Keratinocyte (primary cell): ENCODE data around the gene TNRC18. TPM values are rescaled to one million over a fixed set of nuclear protein-coding genes. Genes with fewer than 3 reads are reported as not detected.
A peak's percentile ranks its signal among the peaks of the same experiment; 100 is the strongest.

Source experiments
- DNase-seq: peaks from one replicate; pipeline ENCODE4 v3.0.0-alpha.2; 2011; ENCODE audit warnings: low read depth, missing footprints, low spot score
- FAIRE-seq: peaks from 2 replicates; lab custom pipeline; 2011; peaks lifted over from hg19 to GRCh38; lab: Jason Lieb, UNC
- H2AFZ ChIP-seq: 2 replicates; pipeline ENCODE4 v1.6.0; 2012; ENCODE audit warnings: low read length, control low read depth, inconsistent platforms; ENCODE audit not compliant: control insufficient read depth
- H3K27ac ChIP-seq: 2 replicates; pipeline ENCODE4 v1.5.1; 2011; ENCODE audit warnings: low read length; ENCODE audit not compliant: control insufficient read depth, insufficient read depth
- H3K27me3 ChIP-seq: 3 replicates; pipeline ENCODE4 v1.6.0; 2011; ENCODE audit warnings: low read length; ENCODE audit not compliant: control insufficient read depth, insufficient read depth; ENCODE audit errors: extremely low read depth
- H3K36me3 ChIP-seq, 2 experiments: 2 replicates in 1 of 2; 3 replicates in 1 of 2; pipeline ENCODE4 v1.5.1; 2011; ENCODE audit warnings: low read length in 2 of 2, mild to moderate bottlenecking in 1 of 2; ENCODE audit not compliant: control insufficient read depth in 2 of 2, insufficient read depth in 2 of 2; ENCODE audit errors: extremely low read depth in 1 of 2
- H3K4me1 ChIP-seq: 3 replicates; pipeline ENCODE4 v1.5.1; 2011; ENCODE audit warnings: low read length; ENCODE audit not compliant: control insufficient read depth, insufficient read depth; ENCODE audit errors: extremely low read depth
- H3K4me2 ChIP-seq: 3 replicates; pipeline ENCODE4 v1.6.0; 2011; ENCODE audit warnings: low read depth, low read length; ENCODE audit not compliant: control insufficient read depth, insufficient read depth; ENCODE audit errors: extremely low read depth
- H3K4me3 ChIP-seq, 3 experiments: fragments of 200-600 bp in 1 of 3; sonication (generic) in 1 of 3; 2 replicates in 2 of 3; 3 replicates in 1 of 3; pipeline ENCODE4 v1.5.1; 2011 to 2016; ENCODE audit warnings: low read length in 3 of 3, mild to moderate bottlenecking in 3 of 3, control low read depth in 2 of 3, inconsistent platforms in 1 of 3, low read depth in 1 of 3, mixed read lengths in 1 of 3, mixed run types in 1 of 3, moderate library complexity in 1 of 3; ENCODE audit not compliant: control insufficient read depth in 2 of 3, insufficient read depth in 2 of 3; ENCODE audit errors: extremely low read depth in 1 of 3
- H3K79me2 ChIP-seq: 2 replicates; pipeline ENCODE4 v1.6.0; 2012; ENCODE audit warnings: low read length; ENCODE audit not compliant: control insufficient read depth, insufficient read depth
- H3K9ac ChIP-seq: 3 replicates; pipeline ENCODE4 v1.6.0; 2011; ENCODE audit warnings: low read length; ENCODE audit not compliant: control insufficient read depth, insufficient read depth; ENCODE audit errors: extremely low read depth
- H3K9me1 ChIP-seq: 3 replicates; pipeline ENCODE4 v1.6.0; 2011; ENCODE audit warnings: low read length; ENCODE audit not compliant: control insufficient read depth, insufficient read depth; ENCODE audit errors: extremely low read depth
- H3K9me3 ChIP-seq: 2 replicates; pipeline ENCODE4 v1.5.1; 2012; ENCODE audit warnings: low read depth, low read length; ENCODE audit not compliant: control insufficient read depth
- H4K20me1 ChIP-seq: 3 replicates; pipeline ENCODE4 v1.6.0; 2011; ENCODE audit warnings: low read length; ENCODE audit not compliant: control insufficient read depth, insufficient read depth; ENCODE audit errors: extremely low read depth
- EZH2 ChIP-seq: IDR thresholded peaks from one replicate; pipeline ENCODE4 v1.6.1; 2012; ENCODE audit warnings: inconsistent platforms, mild to moderate bottlenecking, low read length, moderate library complexity
- dilution Hi-C: fragments of 300-500 bp; cut with MboI; formaldehyde crosslinking; loops from one replicate; pipeline ENCODE4 v1.7.0; 2020; ENCODE audit warnings: low sequenced_read_pairs; ENCODE audit not compliant: extremely low pct_ligation_motif_present
- polyA plus RNA-seq, 5 experiments: library from polyadenylated mRNA; depleted of rRNA in 3 of 5; stranded (reverse) in 3 of 5; stranded (forward) in 1 of 5; unstranded in 1 of 5; fragments of >200 nt; gene quantifications; 1 replicate in 1 of 5; 2 replicates in 3 of 5; 3 replicates in 1 of 5; pipeline versions ENCODE4 v1.2.1 to v1.2.3, GENCODE V29; 2011 to 2012; ENCODE audit warnings: missing spikeins in 2 of 5, low read depth in 1 of 5, low replicate concordance in 1 of 5
- TF ChIP-seq, protein P1 (sequence below), 3 experiments: IDR thresholded peaks in 1 of 3; conservative IDR thresholded peaks in 1 of 3; optimal IDR thresholded peaks in 1 of 3; 2 replicates in 2 of 3; 3 replicates in 1 of 3; pipeline versions ENCODE3 to v1.5.1; 2011; ENCODE audit warnings: low read length in 3 of 3, mild to moderate bottlenecking in 3 of 3, moderate library complexity in 2 of 3, control low read depth in 1 of 3, inconsistent platforms in 1 of 3; ENCODE audit not compliant: insufficient read depth in 2 of 3; ENCODE audit errors: extremely low read depth in 1 of 3

TNRC18 gene
- polyA plus RNA-seq, 1 donor (not counting 4 experiments of a cell fraction or from before 2014, with no cell fraction given) = 13.2 TPM

DNA sequence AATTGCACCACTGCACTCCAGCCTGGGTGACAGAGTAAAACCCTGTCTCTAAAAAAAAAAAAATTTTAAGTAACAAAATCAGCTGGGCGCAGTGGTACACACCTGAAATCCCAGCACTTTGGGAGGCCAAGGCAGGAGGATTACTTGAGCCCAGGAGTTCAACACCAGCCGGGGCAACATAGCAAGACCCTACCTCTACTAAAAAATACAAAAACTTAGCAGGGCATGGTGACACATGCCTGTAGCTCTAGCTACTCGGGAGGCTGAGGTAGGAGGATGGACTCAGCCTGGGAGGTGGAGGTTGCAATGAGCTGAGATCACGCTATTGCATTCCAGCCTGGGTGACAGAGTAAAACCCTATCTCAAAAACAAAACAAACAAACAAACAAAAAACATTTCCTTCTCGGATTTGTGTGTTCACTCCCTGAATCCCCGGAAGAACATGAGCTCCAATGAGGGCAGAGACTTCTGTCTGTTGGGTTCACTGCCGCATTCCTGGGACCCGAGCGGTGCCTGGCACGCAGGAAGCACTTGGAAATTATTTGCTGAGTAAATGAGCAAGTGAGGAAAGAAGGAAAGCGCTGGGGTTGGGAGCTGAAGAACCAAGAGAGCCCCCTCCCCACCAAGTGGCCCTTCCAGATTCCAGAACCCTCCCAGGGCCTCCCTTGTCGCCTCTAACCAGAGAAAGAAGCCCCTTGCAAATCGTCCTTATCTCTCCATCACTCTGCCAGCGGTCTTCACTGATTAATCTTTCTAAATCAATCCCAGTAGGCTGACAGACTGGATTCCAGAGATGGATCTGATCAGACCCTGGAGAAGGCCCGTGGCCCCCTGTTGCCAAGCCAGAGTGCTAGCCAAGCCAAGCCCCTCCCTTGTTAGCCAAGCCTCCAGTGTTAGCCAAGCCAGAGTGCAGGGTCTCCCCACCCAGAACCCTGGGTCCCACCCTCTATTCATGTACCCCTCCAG lies 6.2 kb downstream of the TNRC18 start:
- peaks cover 2 to 13% of the 10 kb centered on the region in 2 experiments for H3K36me3 ChIP-seq
- FAIRE-seq = no peak
- H4K20me1 ChIP-seq = peaks cover 8% of the 10 kb centered on the region
- peak overlapping the region; percentile 98 for H3K4me2 ChIP-seq
- no peaks in the 10 kb centered on the region for H3K9me3 ChIP-seq
- H3K27ac ChIP-seq = peak overlapping the region; percentile 96
- TF ChIP-seq EZH2 = no peak
- H3K79me2 ChIP-seq = peaks cover 77% of the 10 kb centered on the region
- H3K9ac ChIP-seq = peak overlapping the region; percentile 98
- H3K9me1 ChIP-seq = no peaks in the 10 kb centered on the region
- no peak overlapping the region for H2AFZ ChIP-seq
- dilution Hi-C loops = no loop called here
- peaks cover 22% of the 10 kb centered on the region for H3K4me1 ChIP-seq
- peak overlapping the region in 1 of 3 experiments; percentile 92 for H3K4me3 ChIP-seq
- DNase-seq = no peak
- H3K27me3 ChIP-seq = no peaks in the 10 kb centered on the region

DNA sequence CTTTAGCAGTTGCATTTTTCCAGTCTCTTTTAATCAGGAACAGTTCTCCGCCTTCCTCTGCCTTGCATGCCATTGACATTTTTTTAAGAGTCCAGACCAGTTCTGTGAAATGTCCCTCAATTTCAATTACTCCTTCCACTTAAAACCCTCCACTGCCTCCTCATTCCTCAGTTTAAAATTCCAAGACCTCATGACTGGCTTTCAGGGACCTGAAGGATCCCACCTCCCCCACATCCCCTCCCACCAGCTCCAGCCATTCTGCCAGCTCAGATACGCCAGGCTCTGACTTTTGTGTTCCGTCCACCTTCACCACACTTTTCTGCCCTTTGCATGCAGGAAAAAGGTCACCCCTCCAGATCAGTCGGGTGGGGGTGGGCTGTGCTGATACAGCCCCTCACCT lies 8.7 kb downstream of the TNRC18 start:
- H3K79me2 ChIP-seq = peaks cover 58% of the 10 kb centered on the region
- peaks cover 22% of the 10 kb centered on the region for H3K4me1 ChIP-seq
- TF ChIP-seq EZH2 = no peak
- TF ChIP-seq, protein P1, sequence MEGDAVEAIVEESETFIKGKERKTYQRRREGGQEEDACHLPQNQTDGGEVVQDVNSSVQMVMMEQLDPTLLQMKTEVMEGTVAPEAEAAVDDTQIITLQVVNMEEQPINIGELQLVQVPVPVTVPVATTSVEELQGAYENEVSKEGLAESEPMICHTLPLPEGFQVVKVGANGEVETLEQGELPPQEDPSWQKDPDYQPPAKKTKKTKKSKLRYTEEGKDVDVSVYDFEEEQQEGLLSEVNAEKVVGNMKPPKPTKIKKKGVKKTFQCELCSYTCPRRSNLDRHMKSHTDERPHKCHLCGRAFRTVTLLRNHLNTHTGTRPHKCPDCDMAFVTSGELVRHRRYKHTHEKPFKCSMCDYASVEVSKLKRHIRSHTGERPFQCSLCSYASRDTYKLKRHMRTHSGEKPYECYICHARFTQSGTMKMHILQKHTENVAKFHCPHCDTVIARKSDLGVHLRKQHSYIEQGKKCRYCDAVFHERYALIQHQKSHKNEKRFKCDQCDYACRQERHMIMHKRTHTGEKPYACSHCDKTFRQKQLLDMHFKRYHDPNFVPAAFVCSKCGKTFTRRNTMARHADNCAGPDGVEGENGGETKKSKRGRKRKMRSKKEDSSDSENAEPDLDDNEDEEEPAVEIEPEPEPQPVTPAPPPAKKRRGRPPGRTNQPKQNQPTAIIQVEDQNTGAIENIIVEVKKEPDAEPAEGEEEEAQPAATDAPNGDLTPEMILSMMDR (optimal IDR thresholded peaks at IDR 0.05 in 1 of 3, IDR thresholded peaks at IDR 0.05 in 1 of 3, conservative IDR thresholded peaks at IDR 0.05 in 1 of 3; ENCODE audit: extremely low read depth in 1 of 3, insufficient read depth in 2 of 3, low read length in 3 of 3) = no peak

More for the DNA sequence above, 8.7 kb downstream of the TNRC18 start:
- H3K36me3 ChIP-seq = peaks cover 2 to 13% of the 10 kb centered on the region in 2 experiments
- H3K27me3 ChIP-seq = no peaks in the 10 kb centered on the region
- H4K20me1 ChIP-seq = peaks cover 8% of the 10 kb centered on the region
- dilution Hi-C loops = no loop called here
- no peaks in the 10 kb centered on the region for H3K9me1 ChIP-seq
- no peak overlapping the region for H3K4me2 ChIP-seq
- H3K27ac ChIP-seq = no peak overlapping the region
- DNase-seq = no peak
- no peak for FAIRE-seq
- H3K9me3 ChIP-seq = no peaks in the 10 kb centered on the region
- no peak overlapping the region for H3K9ac ChIP-seq
- no peak overlapping the region for H3K4me3 ChIP-seq
- no peak overlapping the region for H2AFZ ChIP-seq
